ACHN (cell line): Measurements from ENCODE around the gene ACP3.
"Not testable (repeated sequence)": the region's sequence is repeated elsewhere in the genome, so short reads cannot be mapped to it uniquely, and the experiment has no call there.

Experiments used
- DNase-seq: peaks from one replicate; pipeline ENCODE4 v3.0.0-alpha.2; 2015
- in situ Hi-C: cut with HindIII; loops from 2 replicates; pipeline ENCODE4 v1.10.0; 2017; ENCODE audit warnings: low sequenced_read_pairs, low pct_ligation_motif_present, low pct_unique_long_range_greater_than_20kb

ACP3 gene

DNA sequence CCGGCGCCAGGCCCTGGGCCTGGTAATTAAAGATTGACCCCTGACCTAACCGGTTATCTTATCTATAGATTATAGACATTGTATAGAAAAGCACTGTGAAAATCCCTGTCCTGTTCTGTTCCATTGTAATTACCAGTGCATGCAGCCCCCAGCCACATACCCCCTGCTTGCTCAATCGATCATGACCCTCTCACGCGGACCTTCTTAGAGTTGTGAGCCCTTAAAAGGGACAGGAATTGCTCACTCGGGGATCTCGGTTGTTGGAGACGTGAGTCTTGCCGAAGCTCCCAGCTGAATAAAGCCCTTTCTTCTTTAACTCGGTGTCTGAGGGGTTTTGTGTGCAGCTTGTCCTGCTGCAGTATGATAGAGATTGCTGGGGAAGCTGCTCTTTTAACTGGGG is 7.2 kb upstream of the ACP3 start:
- DNase-seq, in situ Hi-C loops: not testable (repeated sequence)

DNA sequence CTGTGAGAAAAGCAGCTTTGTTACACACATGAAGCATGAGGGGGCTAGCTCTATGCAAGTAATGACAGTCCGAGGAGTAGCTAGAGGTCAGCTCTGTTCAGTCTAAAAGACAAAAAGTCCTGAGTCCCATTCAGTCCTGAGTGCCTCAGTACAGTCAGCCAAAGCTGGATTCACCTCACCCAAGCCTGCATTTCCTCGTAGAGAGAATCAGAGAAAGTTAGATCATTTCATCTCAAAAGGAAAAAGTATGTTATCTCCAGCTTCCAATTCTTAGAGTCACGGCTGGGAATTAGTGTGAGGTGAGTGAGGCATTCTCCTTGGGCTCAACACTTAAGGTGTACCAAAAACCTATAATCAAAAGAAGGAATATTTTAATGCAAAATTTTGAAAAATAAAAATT is 5.9 kb upstream of the ACP3 start:
- in situ Hi-C loops: no loop called here
- no peak for DNase-seq

DNA sequence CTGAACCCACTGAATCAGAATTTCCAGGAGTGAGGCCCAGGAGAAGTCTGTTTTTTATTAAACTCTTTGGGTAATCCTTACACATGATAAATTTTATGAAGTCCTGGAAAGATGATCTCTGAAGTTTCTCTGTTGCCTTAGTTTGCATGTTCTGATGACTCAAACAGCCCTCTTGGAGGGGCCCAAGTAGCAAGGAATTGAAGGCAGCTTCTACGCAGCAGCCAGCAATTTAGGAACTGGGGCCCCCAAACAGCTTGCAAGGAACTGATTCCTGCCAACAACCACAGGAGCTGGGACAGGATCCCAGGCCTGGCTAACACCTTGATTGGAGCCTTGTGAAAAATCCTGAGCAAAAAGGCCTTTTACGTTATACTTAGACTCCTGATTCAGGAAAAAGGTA is 5.4 kb upstream of the ACP3 start:
- no peak for DNase-seq
- in situ Hi-C loops: no loop called here

- in situ Hi-C loops: no loop called here
- DNase-seq: no peak
Observed at GRCh38 chr3:132315851-132316250, 1.4 kb upstream of the ACP3 start.

GRCh38 chr3:132318451-132318850 is 1.2 kb downstream of the ACP3 start:
- in situ Hi-C loops: no loop called here
- DNase-seq: no peak

GRCh38 chr3:132321304-132321703 is 4.1 kb downstream of the ACP3 start:
- DNase-seq: no peak
- in situ Hi-C loops: no loop called here

DNA sequence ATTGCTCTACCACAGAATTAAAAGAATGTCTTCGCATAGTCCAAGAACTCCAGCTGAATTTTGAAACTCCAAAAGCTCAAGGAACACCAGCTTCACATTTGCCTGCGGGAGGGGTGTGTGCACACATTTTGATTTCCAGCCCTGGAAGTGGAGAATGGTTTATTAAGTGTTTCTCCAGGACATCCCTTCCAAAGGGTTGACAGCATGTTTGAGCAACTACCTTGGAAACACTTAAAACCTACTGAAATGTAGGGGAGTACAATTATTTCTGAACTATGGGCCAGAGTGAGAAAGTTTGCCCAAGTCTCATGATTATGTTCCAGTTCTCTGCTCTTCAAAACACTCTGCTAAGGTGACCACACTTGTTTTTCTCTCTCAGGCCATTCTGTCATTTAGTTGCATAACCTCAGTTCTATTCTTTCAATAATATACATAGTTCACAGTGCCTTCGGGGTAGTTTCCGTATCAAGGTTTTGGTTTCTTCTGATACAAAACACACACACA is 7.9 kb downstream of the ACP3 start:
- no peak for DNase-seq
- in situ Hi-C loops: no loop called here

- in situ Hi-C loops: no loop called here
- no peak for DNase-seq
Observed at GRCh38 chr3:132325634-132326033, 8.4 kb downstream of the ACP3 start.

- in situ Hi-C loops: no loop called here
- no peak for DNase-seq
Observed at GRCh38 chr3:132326251-132326650, 9.0 kb downstream of the ACP3 start.

GRCh38 chr3:132332082-132332481 is 14.9 kb downstream of the ACP3 start:
- in situ Hi-C loops: no loop called here
- no peak for DNase-seq

GRCh38 chr3:132332508-132332907 is 15.3 kb downstream of the ACP3 start:
- in situ Hi-C loops: no loop called here
- no peak for DNase-seq

GRCh38 chr3:132341746-132342145 is 24.5 kb downstream of the ACP3 start:
- no peak for DNase-seq
- in situ Hi-C loops: no loop called here

GRCh38 chr3:132342183-132342582 is 25.0 kb downstream of the ACP3 start:
- in situ Hi-C loops: no loop called here
- no peak for DNase-seq

- in situ Hi-C loops: no loop called here
Observed at GRCh38 chr3:132342610-132343009, 25.4 kb downstream of the ACP3 start.

DNA sequence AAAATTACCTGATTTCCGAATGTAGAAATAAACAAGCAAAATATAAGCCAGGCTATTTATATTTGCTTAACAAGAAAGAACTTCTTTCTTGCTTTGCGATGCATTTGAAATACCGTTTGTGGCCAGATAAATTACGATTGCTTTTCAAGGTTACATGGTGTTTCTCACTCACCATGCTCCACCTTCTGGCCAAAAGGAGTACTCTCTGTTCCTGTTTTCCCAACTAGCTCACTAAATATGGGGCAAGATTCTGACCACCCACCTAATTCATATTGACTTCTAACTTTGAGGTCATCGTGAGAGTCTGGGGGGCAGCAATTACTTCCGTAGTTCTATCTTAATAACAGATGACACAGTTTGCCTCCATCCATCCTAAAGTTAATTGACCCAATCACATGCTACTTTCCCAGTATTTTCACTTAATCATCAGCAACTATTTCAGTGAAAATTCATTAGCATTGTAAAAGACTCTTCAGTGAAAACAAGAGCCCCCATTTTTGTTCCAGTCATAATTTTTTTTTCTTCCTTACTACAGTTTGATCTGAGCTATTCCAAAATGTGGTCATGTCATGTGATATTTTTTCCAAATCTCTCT is 25.9 kb downstream of the ACP3 start:
- in situ Hi-C loops: no loop called here
- DNase-seq: peak; percentile 54

More at GRCh38 chr3:132342610-132343009, 25.4 kb downstream of the ACP3 start:
- no peak for DNase-seq

GRCh38 chr3:132344666-132345280 is 27.6 kb downstream of the ACP3 start:
- in situ Hi-C loops: no loop called here
- DNase-seq: no peak

- in situ Hi-C loops: no loop called here
- no peak for DNase-seq
Observed at GRCh38 chr3:132346841-132347736, 29.9 kb downstream of the ACP3 start.

- in situ Hi-C loops: no loop called here
- no peak for DNase-seq
Observed at GRCh38 chr3:132347811-132348210, 30.6 kb downstream of the ACP3 start.

DNA sequence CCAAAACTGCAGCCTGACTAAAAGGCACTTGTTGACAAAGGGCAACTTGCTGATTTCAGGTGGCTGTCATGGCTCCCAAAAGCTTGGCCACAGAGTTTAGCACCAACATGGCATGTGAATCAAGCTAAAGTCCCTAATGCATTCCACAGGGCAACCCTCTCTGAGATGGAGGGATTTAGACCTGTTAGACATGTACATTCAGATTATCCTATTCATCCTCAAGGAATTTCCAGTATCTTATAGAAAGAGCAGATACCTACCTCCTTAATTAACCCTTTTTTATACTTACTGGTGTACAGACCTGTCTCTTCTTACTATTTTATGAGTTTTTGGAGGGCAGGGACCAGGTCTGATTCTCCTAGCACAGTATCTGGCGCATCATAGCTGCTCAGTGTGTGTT is 31.3 kb downstream of the ACP3 start:
- DNase-seq: no peak
- in situ Hi-C loops: no loop called here
